CD4-positive, alpha-beta T cell (primary cell): Measurements from ENCODE around the gene KRTAP5-3. TPM values are rescaled to one million over a fixed set of nuclear protein-coding genes. Genes with fewer than 3 reads are reported as not detected.

ENCODE experiments used
- ATAC-seq: fragments of 200-7000 bp; cut with Tn5 transposase; one replicate; pipeline ENCODE4 v1.10.0; 2022; ENCODE audit warnings: mild to moderate bottlenecking; ENCODE audit not compliant: poor library complexity
- CTCF ChIA-PET: fragments of 350-600 bp; sonication (Branson Sonifier 250); formaldehyde crosslinking; loops from one replicate; lab custom pipeline; 2021; ENCODE audit warnings: antibody characterized with exemption, inconsistent platforms; lab: Charles Lee
- POLR2A ChIA-PET: fragments of 350-600 bp; sonication (Branson Sonifier 250); formaldehyde crosslinking; loops from one replicate; lab custom pipeline; 2021; ENCODE audit warnings: antibody characterized with exemption, inconsistent platforms; lab: Charles Lee
- DNase-seq, 14 experiments: peaks; one replicate each; pipeline ENCODE4 v3.0.0-alpha.2; 2013 to 2020; ENCODE audit warnings: mixed read lengths in 2 of 14
- H3K27ac ChIP-seq, 2 donors: one replicate each; pipeline versions ENCODE4 v1.5.1 to v1.7.0; 2013; ENCODE audit warnings: low read length in 2 of 2, low read depth in 1 of 2, mild to moderate bottlenecking in 1 of 2
- H3K27me3 ChIP-seq, 2 experiments: 1 replicate in 1 of 2; 2 replicates in 1 of 2; pipeline versions ENCODE4 v1.6.1 to v1.7.0; 2013; ENCODE audit warnings: low read length in 2 of 2, control low read depth in 1 of 2, mild to moderate bottlenecking in 1 of 2, moderate library complexity in 1 of 2; ENCODE audit not compliant: insufficient read depth in 2 of 2, control insufficient read depth in 1 of 2
- H3K36me3 ChIP-seq: one replicate; pipeline ENCODE4 v1.6.1; 2013; ENCODE audit warnings: low read length, control low read depth; ENCODE audit not compliant: insufficient read depth
- H3K4me1 ChIP-seq: one replicate; pipeline ENCODE4 v1.6.1; 2013; ENCODE audit warnings: low read length, control low read depth; ENCODE audit not compliant: insufficient read depth
- H3K4me3 ChIP-seq: one replicate; pipeline ENCODE4 v1.5.1; 2013; ENCODE audit warnings: mild to moderate bottlenecking, low read length, moderate library complexity
- H3K9me3 ChIP-seq, 2 experiments: 1 replicate in 1 of 2; 2 replicates in 1 of 2; pipeline versions ENCODE4 v1.6.1 to v1.7.0; 2013; ENCODE audit warnings: low read length in 2 of 2, mild to moderate bottlenecking in 2 of 2, control low read depth in 1 of 2, moderate library complexity in 1 of 2; ENCODE audit not compliant: control insufficient read depth in 1 of 2, insufficient read depth in 1 of 2
- H3K27ac Mint-ChIP-seq: one replicate; pipeline ENCODE4 v1.8.0; 2020; ENCODE audit warnings: mixed read lengths
- H3K27me3 Mint-ChIP-seq: one replicate; pipeline ENCODE4 v1.8.0; 2021; ENCODE audit warnings: mixed read lengths
- H3K36me3 Mint-ChIP-seq: one replicate; pipeline ENCODE4 v1.8.0; 2021; ENCODE audit warnings: low read depth, mixed read lengths
- H3K4me1 Mint-ChIP-seq: one replicate; pipeline ENCODE4 v1.8.0; 2021; ENCODE audit warnings: low read depth, mixed read lengths
- H3K4me3 Mint-ChIP-seq: one replicate; pipeline ENCODE4 v1.8.0; 2020; ENCODE audit warnings: mild to moderate bottlenecking, mixed read lengths
- H3K9me3 Mint-ChIP-seq: one replicate; pipeline ENCODE4 v1.8.0; 2020; ENCODE audit warnings: mixed read lengths
- intact Hi-C, 2 experiments: fragments of 100-400 bp; cut with DNase I in 1 of 2; cut with micrococcal nuclease in 1 of 2; formaldehyde crosslinking; loops; one replicate each; pipeline versions ENCODE4 v1.15.1 to v1.9.0; 2023 to 2025; cut with DNase I, micrococcal nuclease
- total RNA-seq, 174 experiments: library from RNA in 2 of 174; stranded (reverse) in 2 of 174; gene quantifications; one replicate each; pipeline ENCODE4 v1.2.3 and lab custom pipeline; 2021 to 2026
- TF ChIP-seq, protein P1 (sequence below): fragments of 200-600 bp; IDR thresholded peaks from one replicate; pipeline ENCODE4 v1.8.0; 2022; ENCODE audit warnings: antibody characterized with exemption, mild to moderate bottlenecking

The KRTAP5-3 gene
- total RNA-seq, 2 experiments from 2014 or later = not detected

DNA sequence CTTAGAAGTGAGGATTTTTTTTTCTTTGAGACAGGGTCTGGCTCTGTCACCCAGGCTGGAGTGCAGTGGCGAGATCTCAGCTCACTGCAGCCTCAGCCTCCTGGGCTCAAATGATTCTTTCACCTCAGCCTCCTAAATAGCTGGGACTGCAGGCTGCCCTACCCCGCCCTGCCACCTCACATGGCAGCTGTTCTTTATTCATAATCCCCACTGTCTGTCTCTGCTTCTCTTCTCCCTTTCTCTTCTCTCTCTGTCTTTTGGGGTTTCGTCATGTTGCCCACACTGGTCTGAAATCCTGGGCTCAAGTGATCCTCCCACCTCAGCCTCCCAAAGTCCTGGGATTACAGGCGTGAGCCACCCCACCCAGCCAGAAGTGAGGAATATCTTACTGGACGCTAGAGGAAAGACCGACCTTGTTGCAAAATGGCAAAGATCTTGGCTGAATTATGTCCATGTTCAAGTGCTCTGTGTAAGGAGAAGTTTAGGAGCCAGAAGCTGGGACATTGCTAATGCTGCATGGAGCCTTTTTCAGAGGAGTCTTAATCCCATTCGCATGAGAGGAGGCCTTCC, 43.2 kb upstream of the KRTAP5-3 start:
- POLR2A ChIA-PET = interaction anchor here (1.4 kb wide), 1 partner anchor 231 kb away, joined by 3 read pairs; no protein-coding TSS in a partner anchor
- Mint-ChIP-seq H3K27ac (no peak overlapping the region), H3K36me3 (no peaks in the 10 kb centered on the region), H3K4me3 (no peak overlapping the region), H3K9me3 (no peaks in the 10 kb centered on the region), H3K27me3 (peaks cover 15% of the 10 kb centered on the region), H3K4me1 (no peaks in the 10 kb centered on the region)
- intact Hi-C loops = loop anchor here in 1 of 2 experiments (5.0 kb wide), 1 partner anchor 41 kb away; no protein-coding TSS in a partner anchor
- ATAC-seq (no peak), DNase-seq (no peak)
- no peaks in the 10 kb centered on the region for H3K27me3 ChIP-seq
- TF ChIP-seq, protein P1, sequence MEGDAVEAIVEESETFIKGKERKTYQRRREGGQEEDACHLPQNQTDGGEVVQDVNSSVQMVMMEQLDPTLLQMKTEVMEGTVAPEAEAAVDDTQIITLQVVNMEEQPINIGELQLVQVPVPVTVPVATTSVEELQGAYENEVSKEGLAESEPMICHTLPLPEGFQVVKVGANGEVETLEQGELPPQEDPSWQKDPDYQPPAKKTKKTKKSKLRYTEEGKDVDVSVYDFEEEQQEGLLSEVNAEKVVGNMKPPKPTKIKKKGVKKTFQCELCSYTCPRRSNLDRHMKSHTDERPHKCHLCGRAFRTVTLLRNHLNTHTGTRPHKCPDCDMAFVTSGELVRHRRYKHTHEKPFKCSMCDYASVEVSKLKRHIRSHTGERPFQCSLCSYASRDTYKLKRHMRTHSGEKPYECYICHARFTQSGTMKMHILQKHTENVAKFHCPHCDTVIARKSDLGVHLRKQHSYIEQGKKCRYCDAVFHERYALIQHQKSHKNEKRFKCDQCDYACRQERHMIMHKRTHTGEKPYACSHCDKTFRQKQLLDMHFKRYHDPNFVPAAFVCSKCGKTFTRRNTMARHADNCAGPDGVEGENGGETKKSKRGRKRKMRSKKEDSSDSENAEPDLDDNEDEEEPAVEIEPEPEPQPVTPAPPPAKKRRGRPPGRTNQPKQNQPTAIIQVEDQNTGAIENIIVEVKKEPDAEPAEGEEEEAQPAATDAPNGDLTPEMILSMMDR = no peak
- peaks cover 0 to 4% of the 10 kb centered on the region in 2 experiments for H3K9me3 ChIP-seq
- no peak overlapping the region for H3K4me3 ChIP-seq
- no peak overlapping the region for H3K27ac ChIP-seq
- H3K36me3 ChIP-seq = no peaks in the 10 kb centered on the region
- CTCF ChIA-PET = no interaction called here
- H3K4me1 ChIP-seq = peaks cover 6% of the 10 kb centered on the region

DNA sequence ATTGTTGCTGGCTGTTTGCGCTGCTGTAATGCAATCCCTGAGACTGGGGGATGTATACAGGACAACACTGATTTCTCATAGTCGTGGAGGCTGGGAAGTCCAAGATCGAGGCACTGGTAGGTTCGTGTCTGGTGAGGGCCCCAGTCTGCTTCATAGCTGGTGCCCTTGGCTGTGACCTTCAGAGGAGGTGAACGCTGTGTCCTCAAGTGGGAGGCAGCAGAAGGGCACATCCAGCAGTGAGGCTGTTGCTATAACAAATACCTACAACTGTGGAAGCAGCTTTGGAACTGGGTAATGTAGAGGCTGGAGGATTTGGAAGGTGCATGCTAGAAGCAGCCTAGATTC, 42.6 kb upstream of the KRTAP5-3 start:
- no peak for ATAC-seq
- no peaks in the 10 kb centered on the region for H3K27me3 ChIP-seq
- no peak overlapping the region for H3K27ac Mint-ChIP-seq

DNA sequence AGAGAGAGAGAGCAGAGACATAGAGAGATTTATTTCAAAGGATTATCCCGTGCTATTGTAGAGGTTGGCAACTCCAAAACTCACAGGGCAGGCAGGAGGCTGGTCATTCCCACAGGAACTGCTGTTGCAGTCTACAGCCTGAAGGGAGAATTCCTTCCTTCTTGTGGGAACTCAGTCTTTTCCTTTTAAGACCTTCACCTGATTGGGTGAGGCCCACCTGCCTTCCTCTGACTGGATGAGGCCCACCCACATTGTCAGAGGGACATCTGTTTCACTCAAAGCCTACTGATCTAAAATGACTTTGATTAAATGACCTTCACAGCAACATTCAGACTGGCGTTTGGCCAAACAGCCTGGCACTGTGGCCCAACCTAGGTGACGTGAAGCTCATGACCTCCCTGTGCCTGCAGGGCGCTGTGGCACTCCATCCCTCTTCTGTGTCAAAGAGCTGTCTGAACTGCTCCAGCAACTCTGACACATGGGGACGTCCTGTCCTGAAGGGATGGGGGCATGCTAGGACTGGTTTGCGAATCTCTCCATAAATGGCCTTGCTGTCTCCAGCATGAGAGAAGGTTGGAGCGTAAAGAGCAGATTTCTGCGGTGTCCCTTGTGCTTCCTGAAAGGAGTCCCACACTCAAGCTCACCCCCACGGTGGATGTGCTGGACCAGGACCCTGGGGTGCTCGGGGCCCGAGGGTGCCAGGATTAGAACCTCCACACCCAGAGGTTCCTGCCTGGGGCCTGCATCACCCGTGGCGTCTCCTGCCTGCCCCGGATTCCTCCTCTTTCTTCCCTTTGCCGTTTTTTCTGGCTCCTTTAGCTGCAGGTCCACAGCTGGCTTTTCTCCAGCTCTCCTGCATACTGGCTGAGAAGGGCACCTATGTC, 42.0 kb upstream of the KRTAP5-3 start:
- Mint-ChIP-seq H3K27ac (no peak overlapping the region), H3K4me3 (no peak overlapping the region), H3K4me1 (no peaks in the 10 kb centered on the region), H3K27me3 (peaks cover 12% of the 10 kb centered on the region), H3K9me3 (no peaks in the 10 kb centered on the region), H3K36me3 (no peaks in the 10 kb centered on the region)
- Histone ChIP-seq H3K9me3 (peaks cover 0 to 4% of the 10 kb centered on the region in 2 experiments), H3K27ac (no peak overlapping the region), H3K4me1 (peaks cover 6% of the 10 kb centered on the region), H3K4me3 (no peak overlapping the region), H3K36me3 (no peaks in the 10 kb centered on the region), H3K27me3 (no peaks in the 10 kb centered on the region)
- ATAC-seq = no peak
- no peak for DNase-seq
- TF ChIP-seq, protein P1 = no peak
- CTCF ChIA-PET = no interaction called here
- intact Hi-C loops = loop anchor here in 1 of 2 experiments (5.0 kb wide), 1 partner anchor 42 kb away; no protein-coding TSS in a partner anchor
- POLR2A ChIA-PET = interaction anchor here (1.4 kb wide), 1 partner anchor 232 kb away, joined by 3 read pairs; no protein-coding TSS in a partner anchor

More for the DNA sequence above, 42.6 kb upstream of the KRTAP5-3 start:
- Histone ChIP-seq H3K27ac (no peak overlapping the region), H3K36me3 (no peaks in the 10 kb centered on the region), H3K4me3 (no peak overlapping the region), H3K9me3 (peaks cover 0 to 4% of the 10 kb centered on the region in 2 experiments), H3K4me1 (peaks cover 6% of the 10 kb centered on the region)
- H3K9me3 Mint-ChIP-seq = no peaks in the 10 kb centered on the region
- peaks cover 12% of the 10 kb centered on the region for H3K27me3 Mint-ChIP-seq
- H3K36me3 Mint-ChIP-seq = no peaks in the 10 kb centered on the region
- no peak overlapping the region for H3K4me3 Mint-ChIP-seq
- DNase-seq = no peak
- CTCF ChIA-PET = no interaction called here
- intact Hi-C loops = loop anchor here in 1 of 2 experiments (5.0 kb wide), 1 partner anchor 41 kb away; no protein-coding TSS in a partner anchor
- POLR2A ChIA-PET = interaction anchor here (1.4 kb wide), 1 partner anchor 232 kb away, joined by 3 read pairs; no protein-coding TSS in a partner anchor
- TF ChIP-seq, protein P1 = no peak
- H3K4me1 Mint-ChIP-seq = no peaks in the 10 kb centered on the region
